Measurements from ENCODE around the gene GFRA1. TPM values are rescaled to one million over a fixed set of nuclear protein-coding genes. Genes with fewer than 3 reads are reported as not detected.

GFRA1 gene
- polyA plus RNA-seq, 1 donor (not counting 4 experiments of a cell fraction or from before 2014, with no cell fraction given): not detected

DNA sequence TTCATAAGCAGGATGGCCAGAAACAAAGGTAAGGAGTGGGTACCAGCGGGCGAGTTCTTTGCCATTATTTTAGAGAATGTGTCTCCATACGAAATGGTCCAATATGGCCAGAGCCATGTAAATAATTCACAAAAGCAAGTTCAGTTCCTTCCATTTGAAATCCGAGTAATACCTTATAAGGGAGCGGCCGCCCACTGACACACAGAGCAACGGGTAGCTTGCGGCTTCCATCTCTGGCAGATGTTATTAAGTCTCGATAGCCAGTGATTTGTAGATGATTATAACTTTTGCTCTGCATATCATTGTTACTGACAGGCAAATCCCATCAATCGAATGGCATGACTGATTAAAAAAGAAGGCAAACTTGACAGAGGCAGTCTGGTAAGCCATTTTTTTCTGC, 63.2 kb downstream of the GFRA1 start:
- dilution Hi-C loops (cut with MboI; ENCODE audit: extremely low pct_ligation_motif_present, low sequenced_read_pairs): no loop called here
- Histone ChIP-seq H3K27me3 (ENCODE audit: control insufficient read depth, extremely low read depth, insufficient read depth, low read length) (no peaks in the 10 kb centered on the region), H3K4me3 (ENCODE audit: control insufficient read depth in 2 of 3, extremely low read depth in 1 of 3, insufficient read depth in 2 of 3, low read depth in 1 of 3, low read length in 3 of 3) (no peak overlapping the region), H2AFZ (ENCODE audit: control insufficient read depth, low read length) (no peak overlapping the region), H3K79me2 (ENCODE audit: control insufficient read depth, insufficient read depth, low read length) (no peaks in the 10 kb centered on the region), H3K4me1 (ENCODE audit: control insufficient read depth, extremely low read depth, insufficient read depth, low read length) (no peaks in the 10 kb centered on the region), H3K4me2 (ENCODE audit: control insufficient read depth, extremely low read depth, insufficient read depth, low read depth, low read length) (no peak overlapping the region), H3K36me3 (ENCODE audit: control insufficient read depth in 2 of 2, extremely low read depth in 1 of 2, insufficient read depth in 2 of 2, low read length in 2 of 2) (no peaks in the 10 kb centered on the region), H4K20me1 (ENCODE audit: control insufficient read depth, extremely low read depth, insufficient read depth, low read length) (no peaks in the 10 kb centered on the region), H3K27ac (ENCODE audit: control insufficient read depth, insufficient read depth, low read length) (no peak overlapping the region), H3K9me3 (ENCODE audit: control insufficient read depth, low read depth, low read length) (no peaks in the 10 kb centered on the region), H3K9ac (ENCODE audit: control insufficient read depth, extremely low read depth, insufficient read depth, low read length) (no peak overlapping the region), H3K9me1 (ENCODE audit: control insufficient read depth, extremely low read depth, insufficient read depth, low read length) (no peaks in the 10 kb centered on the region)
- FAIRE-seq: no peak
- TF ChIP-seq, protein P1, sequence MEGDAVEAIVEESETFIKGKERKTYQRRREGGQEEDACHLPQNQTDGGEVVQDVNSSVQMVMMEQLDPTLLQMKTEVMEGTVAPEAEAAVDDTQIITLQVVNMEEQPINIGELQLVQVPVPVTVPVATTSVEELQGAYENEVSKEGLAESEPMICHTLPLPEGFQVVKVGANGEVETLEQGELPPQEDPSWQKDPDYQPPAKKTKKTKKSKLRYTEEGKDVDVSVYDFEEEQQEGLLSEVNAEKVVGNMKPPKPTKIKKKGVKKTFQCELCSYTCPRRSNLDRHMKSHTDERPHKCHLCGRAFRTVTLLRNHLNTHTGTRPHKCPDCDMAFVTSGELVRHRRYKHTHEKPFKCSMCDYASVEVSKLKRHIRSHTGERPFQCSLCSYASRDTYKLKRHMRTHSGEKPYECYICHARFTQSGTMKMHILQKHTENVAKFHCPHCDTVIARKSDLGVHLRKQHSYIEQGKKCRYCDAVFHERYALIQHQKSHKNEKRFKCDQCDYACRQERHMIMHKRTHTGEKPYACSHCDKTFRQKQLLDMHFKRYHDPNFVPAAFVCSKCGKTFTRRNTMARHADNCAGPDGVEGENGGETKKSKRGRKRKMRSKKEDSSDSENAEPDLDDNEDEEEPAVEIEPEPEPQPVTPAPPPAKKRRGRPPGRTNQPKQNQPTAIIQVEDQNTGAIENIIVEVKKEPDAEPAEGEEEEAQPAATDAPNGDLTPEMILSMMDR (optimal IDR thresholded peaks at IDR 0.05 in 1 of 3, IDR thresholded peaks at IDR 0.05 in 1 of 3, conservative IDR thresholded peaks at IDR 0.05 in 1 of 3; ENCODE audit: extremely low read depth in 1 of 3, insufficient read depth in 2 of 3, low read length in 3 of 3): no peak
- no peak for TF ChIP-seq EZH2 (IDR thresholded peaks at IDR 0.05; ENCODE audit: low read length)
- no peak for DNase-seq (ENCODE audit: low read depth, low spot score)

DNA sequence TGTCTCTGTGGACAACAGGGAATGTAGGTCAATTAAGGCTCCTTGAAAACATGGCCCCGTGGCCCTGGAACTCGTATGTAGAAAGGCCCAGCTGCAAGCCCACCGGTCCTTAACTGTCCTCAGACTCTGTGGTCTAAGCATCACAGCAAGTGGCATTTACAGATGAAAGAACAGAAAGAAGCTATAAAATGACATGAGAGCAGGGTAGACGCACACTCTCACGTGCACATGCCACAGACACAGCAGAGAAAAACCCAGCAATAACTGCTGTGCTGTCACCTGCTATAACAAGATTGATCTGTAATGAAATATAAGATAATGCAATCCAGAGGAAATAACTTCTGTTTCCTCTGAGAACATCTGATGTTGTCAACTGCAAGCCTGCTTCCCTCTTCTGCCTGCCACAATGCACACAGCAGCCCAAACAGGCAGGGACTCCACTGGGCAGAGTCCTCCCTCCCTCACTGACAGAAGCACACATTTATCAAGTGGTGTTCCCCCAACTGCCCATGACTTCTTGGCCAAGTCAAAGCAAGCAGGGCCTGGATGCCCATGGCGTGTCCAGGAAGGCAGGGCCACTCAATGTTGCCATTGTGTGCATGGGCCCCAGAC, 63.9 kb downstream of the GFRA1 start:
- H3K4me2 ChIP-seq (ENCODE audit: control insufficient read depth, extremely low read depth, insufficient read depth, low read depth, low read length): no peak overlapping the region
- DNase-seq (ENCODE audit: low read depth, low spot score): no peak
- dilution Hi-C loops (cut with MboI; ENCODE audit: extremely low pct_ligation_motif_present, low sequenced_read_pairs): no loop called here

More for the DNA sequence above, 63.9 kb downstream of the GFRA1 start:
- no peaks in the 10 kb centered on the region for H3K79me2 ChIP-seq (ENCODE audit: control insufficient read depth, insufficient read depth, low read length)
- no peak overlapping the region for H3K9ac ChIP-seq (ENCODE audit: control insufficient read depth, extremely low read depth, insufficient read depth, low read length)
- no peak overlapping the region for H2AFZ ChIP-seq (ENCODE audit: control insufficient read depth, low read length)
- FAIRE-seq: no peak
- H3K9me3 ChIP-seq (ENCODE audit: control insufficient read depth, low read depth, low read length): no peaks in the 10 kb centered on the region
- H3K27ac ChIP-seq (ENCODE audit: control insufficient read depth, insufficient read depth, low read length): no peak overlapping the region
- H4K20me1 ChIP-seq (ENCODE audit: control insufficient read depth, extremely low read depth, insufficient read depth, low read length): no peaks in the 10 kb centered on the region
- no peak overlapping the region for H3K4me3 ChIP-seq (ENCODE audit: control insufficient read depth in 2 of 3, extremely low read depth in 1 of 3, insufficient read depth in 2 of 3, low read depth in 1 of 3, low read length in 3 of 3)
- no peaks in the 10 kb centered on the region for H3K27me3 ChIP-seq (ENCODE audit: control insufficient read depth, extremely low read depth, insufficient read depth, low read length)
- TF ChIP-seq EZH2 (IDR thresholded peaks at IDR 0.05; ENCODE audit: low read length): no peak
- TF ChIP-seq, protein P1 (optimal IDR thresholded peaks at IDR 0.05 in 1 of 3, IDR thresholded peaks at IDR 0.05 in 1 of 3, conservative IDR thresholded peaks at IDR 0.05 in 1 of 3; ENCODE audit: extremely low read depth in 1 of 3, insufficient read depth in 2 of 3, low read length in 3 of 3): no peak
- H3K9me1 ChIP-seq (ENCODE audit: control insufficient read depth, extremely low read depth, insufficient read depth, low read length): no peaks in the 10 kb centered on the region
- H3K4me1 ChIP-seq (ENCODE audit: control insufficient read depth, extremely low read depth, insufficient read depth, low read length): no peaks in the 10 kb centered on the region
- no peaks in the 10 kb centered on the region for H3K36me3 ChIP-seq (ENCODE audit: control insufficient read depth in 2 of 2, extremely low read depth in 1 of 2, insufficient read depth in 2 of 2, low read length in 2 of 2)
